BLaER1 treated with 17β-estradiol and CSF1 and Interleukin-3, amounts not matched to agents 10 nM and 100 nM (cell line): ENCODE measurements around the gene UBE2QL1.

Experiments used
- H3K27ac ChIP-seq, 11 experiments: shearing (Covaris generic); formaldehyde crosslinking; 2 replicates each; pipeline ENCODE4 v1.8.1; 2022
- H3K27me3 ChIP-seq, 11 experiments: shearing (Covaris generic); formaldehyde crosslinking; 2 replicates each; pipeline ENCODE4 v1.8.1; 2022
- H3K36me3 ChIP-seq, 11 experiments: shearing (Covaris generic); formaldehyde crosslinking; 2 replicates each; pipeline ENCODE4 v1.8.1; 2022
- H3K4me1 ChIP-seq, 10 experiments: shearing (Covaris generic); formaldehyde crosslinking; 2 replicates each; pipeline ENCODE4 v1.8.1; 2022
- H3K4me2 ChIP-seq, 11 experiments: shearing (Covaris generic); formaldehyde crosslinking; 2 replicates each; pipeline ENCODE4 v1.8.1; 2022
- H3K4me3 ChIP-seq, 10 experiments: shearing (Covaris generic); formaldehyde crosslinking; 2 replicates each; pipeline ENCODE4 v1.8.1; 2022
- H3K9ac ChIP-seq, 11 experiments: shearing (Covaris generic); formaldehyde crosslinking; 2 replicates each; pipeline ENCODE4 v1.8.1; 2022
- H3K9me3 ChIP-seq, 11 experiments: shearing (Covaris generic); formaldehyde crosslinking; replicated peaks in 1 of 11; 2 replicates each; pipeline ENCODE4 v1.8.1; 2022
- H4K20me1 ChIP-seq, 11 experiments: shearing (Covaris generic); formaldehyde crosslinking; 2 replicates each; pipeline ENCODE4 v1.8.1; 2022
- Cebpa-rat ChIP-seq, 11 experiments: shearing (Covaris generic); IDR thresholded peaks; 2 replicates each; pipeline ENCODE4 v1.8.1; 2022

Gene UBE2QL1

GRCh38 chr5:6424700-6425099 lies 24.0 kb upstream of the UBE2QL1 start:
- Histone ChIP-seq H3K27me3 (no peaks in the 10 kb centered on the region), H3K9me3 (no peaks in the 10 kb centered on the region), H3K4me1 (no peaks in the 10 kb centered on the region), H3K9ac (no peak overlapping the region), H4K20me1 (no peaks in the 10 kb centered on the region), H3K36me3 (no peaks in the 10 kb centered on the region), H3K4me2 (no peak overlapping the region), H3K27ac (no peak overlapping the region), H3K4me3 (no peak overlapping the region)
- no peak for TF ChIP-seq Cebpa-rat (IDR thresholded peaks at IDR 0.05)

GRCh38 chr5:6427694-6428093 lies 21.0 kb upstream of the UBE2QL1 start:
- H3K9ac ChIP-seq: no peak overlapping the region
- H3K36me3 ChIP-seq: no peaks in the 10 kb centered on the region
- H3K4me3 ChIP-seq: no peak overlapping the region
- no peaks in the 10 kb centered on the region for H3K9me3 ChIP-seq
- no peak overlapping the region for H3K4me2 ChIP-seq
- no peaks in the 10 kb centered on the region for H3K4me1 ChIP-seq
- no peaks in the 10 kb centered on the region for H4K20me1 ChIP-seq
- TF ChIP-seq Cebpa-rat (IDR thresholded peaks at IDR 0.05): no peak
- H3K27me3 ChIP-seq: no peaks in the 10 kb centered on the region
- H3K27ac ChIP-seq: no peak overlapping the region

GRCh38 chr5:6430418-6431028 lies 18.1 kb upstream of the UBE2QL1 start:
- H3K36me3 ChIP-seq: no peaks in the 10 kb centered on the region
- no peak overlapping the region for H3K4me2 ChIP-seq
- H3K9me3 ChIP-seq: no peaks in the 10 kb centered on the region
- TF ChIP-seq Cebpa-rat (IDR thresholded peaks at IDR 0.05): no peak
- H3K27ac ChIP-seq: no peak overlapping the region
- no peaks in the 10 kb centered on the region for H4K20me1 ChIP-seq
- H3K27me3 ChIP-seq: no peaks in the 10 kb centered on the region
- no peaks in the 10 kb centered on the region for H3K4me1 ChIP-seq
- H3K4me3 ChIP-seq: no peak overlapping the region
- no peak overlapping the region for H3K9ac ChIP-seq

- H3K4me3 ChIP-seq: no peak overlapping the region
- no peak overlapping the region for H3K27ac ChIP-seq
- H3K36me3 ChIP-seq: no peaks in the 10 kb centered on the region
- H3K9ac ChIP-seq: no peak overlapping the region
- no peak for TF ChIP-seq Cebpa-rat (IDR thresholded peaks at IDR 0.05)
- H4K20me1 ChIP-seq: no peaks in the 10 kb centered on the region
- H3K9me3 ChIP-seq: no peaks in the 10 kb centered on the region
- no peaks in the 10 kb centered on the region for H3K27me3 ChIP-seq
- no peak overlapping the region for H3K4me2 ChIP-seq
- H3K4me1 ChIP-seq: no peaks in the 10 kb centered on the region
These were observed 17.2 kb upstream of the UBE2QL1 start for GRCh38 chr5:6431214-6432195.

- H3K4me1 ChIP-seq: no peaks in the 10 kb centered on the region
- no peak overlapping the region for H3K27ac ChIP-seq
- no peak for TF ChIP-seq Cebpa-rat (IDR thresholded peaks at IDR 0.05)
- H3K9me3 ChIP-seq: no peaks in the 10 kb centered on the region
- H3K4me2 ChIP-seq: no peak overlapping the region
- no peak overlapping the region for H3K9ac ChIP-seq
- no peaks in the 10 kb centered on the region for H3K36me3 ChIP-seq
- no peaks in the 10 kb centered on the region for H4K20me1 ChIP-seq
- H3K27me3 ChIP-seq: no peaks in the 10 kb centered on the region
- no peak overlapping the region for H3K4me3 ChIP-seq
These were observed 16.5 kb upstream of the UBE2QL1 start for GRCh38 chr5:6432206-6432605.

- H3K4me2 ChIP-seq: no peak overlapping the region
- no peaks in the 10 kb centered on the region for H3K27me3 ChIP-seq
- TF ChIP-seq Cebpa-rat (IDR thresholded peaks at IDR 0.05): no peak
- peaks cover 0 to 8% (median 2%) of the 10 kb centered on the region in 11 experiments; a peak in 8 of 22 replicates for H3K9me3 ChIP-seq
- no peaks in the 10 kb centered on the region for H3K36me3 ChIP-seq
- no peak overlapping the region for H3K9ac ChIP-seq
- no peak overlapping the region for H3K4me3 ChIP-seq
- no peaks in the 10 kb centered on the region for H4K20me1 ChIP-seq
- no peaks in the 10 kb centered on the region for H3K4me1 ChIP-seq
- H3K27ac ChIP-seq: no peak overlapping the region
These were observed 13.9 kb upstream of the UBE2QL1 start for GRCh38 chr5:6434731-6435130.

GRCh38 chr5:6435356-6435755 lies 13.3 kb upstream of the UBE2QL1 start:
- Histone ChIP-seq H3K4me2 (no peak overlapping the region), H3K9ac (no peak overlapping the region), H4K20me1 (no peaks in the 10 kb centered on the region), H3K27ac (no peak overlapping the region), H3K27me3 (no peaks in the 10 kb centered on the region), H3K9me3 (peaks cover 5 to 15% (median 8%) of the 10 kb centered on the region in 11 experiments), H3K4me3 (no peak overlapping the region), H3K4me1 (no peaks in the 10 kb centered on the region), H3K36me3 (no peaks in the 10 kb centered on the region)
- TF ChIP-seq Cebpa-rat (IDR thresholded peaks at IDR 0.05): no peak

GRCh38 chr5:6436715-6437331 lies 11.8 kb upstream of the UBE2QL1 start:
- no peaks in the 10 kb centered on the region for H4K20me1 ChIP-seq
- no peak overlapping the region for H3K27ac ChIP-seq
- no peak overlapping the region for H3K4me3 ChIP-seq
- no peaks in the 10 kb centered on the region for H3K36me3 ChIP-seq
- H3K9me3 ChIP-seq: peaks cover 14 to 24% (median 16%) of the 10 kb centered on the region in 11 experiments
- TF ChIP-seq Cebpa-rat (IDR thresholded peaks at IDR 0.05): no peak
- no peak overlapping the region for H3K9ac ChIP-seq
- H3K4me2 ChIP-seq: no peak overlapping the region
- no peaks in the 10 kb centered on the region for H3K27me3 ChIP-seq
- no peaks in the 10 kb centered on the region for H3K4me1 ChIP-seq
